CD4-positive, alpha-beta T cell treated with Interleukin-6 for 4 hours (primary cell): ENCODE data around the gene PPP1R14B.
"Not testable (repeated sequence)": the region's sequence is repeated elsewhere in the genome, so short reads cannot be mapped to it uniquely, and the experiment has no call there.

Experiments used
- DNase-seq: peaks from one replicate; pipeline ENCODE4 v3.0.0-alpha.2; 2020; ENCODE audit warnings: mixed read lengths

Gene PPP1R14B

GRCh38 chr11:64260147-64260708, 13.5 kb upstream of the PPP1R14B start:
- DNase-seq: no peak

- DNase-seq: no peak
Observed at GRCh38 chr11:64259533-64260067, 12.9 kb upstream of the PPP1R14B start.

- DNase-seq: no peak
Observed at GRCh38 chr11:64258946-64259532, 12.3 kb upstream of the PPP1R14B start.

- DNase-seq: no peak
Observed at GRCh38 chr11:64258356-64258755, 11.6 kb upstream of the PPP1R14B start.

GRCh38 chr11:64256300-64256699, 9.6 kb upstream of the PPP1R14B start:
- DNase-seq: no peak

GRCh38 chr11:64255135-64256128, 8.7 kb upstream of the PPP1R14B start:
- no peak for DNase-seq

GRCh38 chr11:64254326-64254725, 7.6 kb upstream of the PPP1R14B start:
- DNase-seq: no peak

GRCh38 chr11:64253481-64253880, 6.7 kb upstream of the PPP1R14B start:
- no peak for DNase-seq

- no peak for DNase-seq
Observed at GRCh38 chr11:64253043-64253442, 6.3 kb upstream of the PPP1R14B start.

- DNase-seq: peak; percentile 43
Observed at GRCh38 chr11:64252003-64252872, 5.5 kb upstream of the PPP1R14B start.

- no peak for DNase-seq
Observed at GRCh38 chr11:64251753-64252002, 4.9 kb upstream of the PPP1R14B start.

GRCh38 chr11:64251016-64251752, 4.4 kb upstream of the PPP1R14B start, which contains the start of gene PLCB3:
Gene PLCB3 (plus strand): TSS chr11:64251530. CDS start chr11:64251650, 120 bp downstream.
- peak; percentile 61 for DNase-seq

- DNase-seq: no peak
Observed at GRCh38 chr11:64250415-64251015, 3.8 kb upstream of the PPP1R14B start.

GRCh38 chr11:64249563-64250414, 3.0 kb upstream of the PPP1R14B start:
- DNase-seq: no peak

- no peak for DNase-seq
Observed at GRCh38 chr11:64249038-64249437, 2.3 kb upstream of the PPP1R14B start.

GRCh38 chr11:64248578-64248977, 1.8 kb upstream of the PPP1R14B start:
- DNase-seq: no peak

GRCh38 chr11:64247729-64248531, 1.2 kb upstream of the PPP1R14B start:
- DNase-seq: no peak

- DNase-seq: not testable (repeated sequence)
Observed at GRCh38 chr11:64246621-64246870, 197 bp downstream of the PPP1R14B start.

- DNase-seq: peak; percentile 91
Observed at GRCh38 chr11:64245797-64246620, 734 bp downstream of the PPP1R14B start.
